HG03521 (cell line): ENCODE results near the gene SUB1.

Source experiments
- ATAC-seq: cut with Tn5 transposase; IDR thresholded peaks from one replicate; pipeline ENCODE4 v1.9.1; 2021; ENCODE audit warnings: mild to moderate bottlenecking, moderate library complexity; ENCODE audit not compliant: unreplicated experiment

The SUB1 gene

GRCh38 chr5:32642276-32643002, 57.1 kb downstream of the SUB1 start:
- ATAC-seq, result no peak

- no peak for ATAC-seq
Measured at GRCh38 chr5:32645246-32645645, 59.9 kb downstream of the SUB1 start.

GRCh38 chr5:32646061-32646969, 61.0 kb downstream of the SUB1 start:
- no peak for ATAC-seq

DNA sequence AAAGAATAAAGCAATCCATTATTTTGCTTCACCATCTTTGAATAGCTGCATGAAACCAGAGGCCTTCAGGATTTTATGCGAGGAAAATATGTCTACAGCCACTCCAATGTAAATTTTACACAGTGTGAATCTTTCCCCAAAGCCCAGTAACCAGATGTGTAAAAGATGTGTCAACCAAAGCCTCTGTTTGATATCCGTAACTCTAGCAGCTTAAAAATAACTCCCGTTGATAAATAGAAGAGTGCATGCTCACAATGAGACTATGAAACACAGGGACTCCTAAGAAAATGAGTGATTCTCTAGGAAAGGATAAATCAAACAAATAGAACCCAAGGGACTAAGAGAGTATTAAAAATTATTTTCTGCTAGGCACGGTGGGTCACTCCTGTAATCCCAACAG, 65.7 kb downstream of the SUB1 start:
- ATAC-seq, result no peak

- ATAC-seq, result no peak
Measured at GRCh38 chr5:32651638-32652037, 66.3 kb downstream of the SUB1 start.
